ENCODE measurements around the gene KPNB1. TPM values are rescaled to one million over a fixed set of nuclear protein-coding genes. Genes with fewer than 3 reads are reported as not detected.

KPNB1 gene
- total RNA-seq: 230 and 249 TPM in 2 replicates
- polyA plus RNA-seq (2012): 140 TPM

- peak; percentile 100 for DNase-seq (ENCODE audit: low read depth)
These were observed at the start of gene KPNB1 for GRCh38 chr17:47649153-47649971. TSS of gene KPNB1 (plus strand) at chr17:47649919. CDS start at chr17:47650245, 326 bp downstream.

GRCh38 chr17:47603830-47604597, 45.7 kb upstream of the KPNB1 start:
- peak; percentile 24 for DNase-seq (ENCODE audit: low read depth)

- peak; percentile 64 for DNase-seq (ENCODE audit: low read depth)
These were observed 45.2 kb upstream of the KPNB1 start for GRCh38 chr17:47604598-47604927.

- no peak for DNase-seq (ENCODE audit: low read depth)
These were observed 44.7 kb upstream of the KPNB1 start for GRCh38 chr17:47605011-47605410.

GRCh38 chr17:47607481-47607880, 42.2 kb upstream of the KPNB1 start:
- DNase-seq (ENCODE audit: low read depth): no peak

GRCh38 chr17:47611372-47612350, 38.1 kb upstream of the KPNB1 start:
- peak; percentile 28 for DNase-seq (ENCODE audit: low read depth)

GRCh38 chr17:47615766-47616424, 33.8 kb upstream of the KPNB1 start:
- peak; percentile 69 for DNase-seq (ENCODE audit: low read depth)

GRCh38 chr17:47618410-47618809, 31.3 kb upstream of the KPNB1 start:
- peak; percentile 32 for DNase-seq (ENCODE audit: low read depth)

GRCh38 chr17:47620503-47621245, 29.0 kb upstream of the KPNB1 start:
- no peak for DNase-seq (ENCODE audit: low read depth)

- DNase-seq (ENCODE audit: low read depth): peak; percentile 93
These were observed 28.2 kb upstream of the KPNB1 start for GRCh38 chr17:47621293-47622179.

GRCh38 chr17:47622180-47622549, 27.6 kb upstream of the KPNB1 start:
- DNase-seq (ENCODE audit: low read depth): peak; percentile 58

GRCh38 chr17:47624727-47625068, 25.0 kb upstream of the KPNB1 start:
- DNase-seq (ENCODE audit: low read depth): no peak

- DNase-seq (ENCODE audit: low read depth): no peak
These were observed 21.6 kb upstream of the KPNB1 start for GRCh38 chr17:47628014-47628566.

- no peak for DNase-seq (ENCODE audit: low read depth)
These were observed 19.9 kb upstream of the KPNB1 start for GRCh38 chr17:47629826-47630225.

- DNase-seq (ENCODE audit: low read depth): no peak
These were observed 19.1 kb upstream of the KPNB1 start for GRCh38 chr17:47630614-47631013.

GRCh38 chr17:47632991-47633390, 16.7 kb upstream of the KPNB1 start:
- no peak for DNase-seq (ENCODE audit: low read depth)

GRCh38 chr17:47633996-47634395, 15.7 kb upstream of the KPNB1 start:
- no peak for DNase-seq (ENCODE audit: low read depth)

GRCh38 chr17:47634870-47635269, 14.8 kb upstream of the KPNB1 start:
- DNase-seq (ENCODE audit: low read depth): no peak

- no peak for DNase-seq (ENCODE audit: low read depth)
These were observed 14.0 kb upstream of the KPNB1 start for GRCh38 chr17:47635734-47636133.
